HL-60 (cell line): ENCODE data around the gene EFHC2.

ENCODE experiments used
- DNase-seq, 2 experiments: peaks; one replicate each; pipeline ENCODE4 v3.0.0-alpha.2; 2010 to 2020; ENCODE audit warnings: low read depth in 1 of 2, low spot score in 1 of 2
- H3K27ac ChIP-seq: fragments of 250-450 bp; sonication (Bioruptor Pico); replicated peaks from 2 replicates; pipeline ENCODE4 v1.5.1; 2020; ENCODE audit warnings: mild to moderate bottlenecking, moderate library complexity
- H3K27me3 ChIP-seq: fragments of 250-450 bp; sonication (Bioruptor Pico); 2 replicates; pipeline ENCODE4 v1.5.1; 2021; ENCODE audit warnings: mild to moderate bottlenecking, moderate library complexity; ENCODE audit not compliant: insufficient read depth, poor library complexity, severe bottlenecking
- H3K4me3 ChIP-seq: replicated peaks from 2 replicates; pipeline ENCODE4 v1.5.1; 2011; ENCODE audit warnings: mild to moderate bottlenecking, control low read depth, low read length; ENCODE audit not compliant: insufficient read depth
- CTCF ChIP-seq: IDR thresholded peaks from one replicate; pipeline ENCODE4 v1.5.1; 2011; ENCODE audit warnings: low read length, control low read depth, inconsistent platforms; ENCODE audit not compliant: insufficient read depth
- GABPA ChIP-seq: IDR thresholded peaks from 2 replicates; pipeline ENCODE4 v1.6.1; 2012; ENCODE audit warnings: low read depth
- POLR2AphosphoS5 ChIP-seq: IDR thresholded peaks from 2 replicates; pipeline ENCODE4 v1.6.1; 2012; ENCODE audit warnings: low read depth
- REST ChIP-seq: IDR thresholded peaks from 2 replicates; pipeline ENCODE4 v1.6.1; 2012; ENCODE audit warnings: low read depth; ENCODE audit not compliant: insufficient replicate concordance
- SPI1 ChIP-seq: IDR thresholded peaks from 2 replicates; pipeline ENCODE4 v1.6.1; 2012; ENCODE audit warnings: low read depth, mild to moderate bottlenecking, borderline replicate concordance

EFHC2 gene

GRCh38 chrX:44312421-44312820 lies 31.1 kb downstream of the EFHC2 start:
- DNase-seq = no peak
- Histone ChIP-seq H3K4me3 (no peak overlapping the region), H3K27ac (no peak overlapping the region), H3K27me3 (no peaks in the 10 kb centered on the region)
- TF ChIP-seq POLR2AphosphoS5 = no peak
- no peak for TF ChIP-seq GABPA
- no peak for TF ChIP-seq CTCF
- TF ChIP-seq SPI1 = no peak
- no peak for TF ChIP-seq REST

- TF ChIP-seq GABPA = no peak
- no peak for TF ChIP-seq POLR2AphosphoS5
- no peak for TF ChIP-seq SPI1
- no peak for TF ChIP-seq REST
- TF ChIP-seq CTCF = no peak
Measured at GRCh38 chrX:44310227-44310626, 33.2 kb downstream of the EFHC2 start.

GRCh38 chrX:44308869-44309268 lies 34.6 kb downstream of the EFHC2 start:
- no peak for DNase-seq
- no peak overlapping the region for H3K4me3 ChIP-seq
- no peaks in the 10 kb centered on the region for H3K27me3 ChIP-seq
- TF ChIP-seq POLR2AphosphoS5 = no peak
- no peak for TF ChIP-seq SPI1
- no peak for TF ChIP-seq GABPA
- TF ChIP-seq CTCF = no peak
- TF ChIP-seq REST = no peak
- no peak overlapping the region for H3K27ac ChIP-seq

More at GRCh38 chrX:44310227-44310626, 33.2 kb downstream of the EFHC2 start:
- no peaks in the 10 kb centered on the region for H3K27me3 ChIP-seq
- H3K27ac ChIP-seq = no peak overlapping the region
- H3K4me3 ChIP-seq = no peak overlapping the region
- DNase-seq = no peak
